ENCODE results near the gene LORICRIN. TPM values are rescaled to one million over a fixed set of nuclear protein-coding genes. Genes with fewer than 3 reads are reported as not detected.

Gene LORICRIN
- total RNA-seq, 1 experiment from 2014 or later, result not detected

GRCh38 chr1:153250166-153250565 lies 9.3 kb upstream of the LORICRIN start:
- CTCF ChIA-PET, result no interaction called here

DNA sequence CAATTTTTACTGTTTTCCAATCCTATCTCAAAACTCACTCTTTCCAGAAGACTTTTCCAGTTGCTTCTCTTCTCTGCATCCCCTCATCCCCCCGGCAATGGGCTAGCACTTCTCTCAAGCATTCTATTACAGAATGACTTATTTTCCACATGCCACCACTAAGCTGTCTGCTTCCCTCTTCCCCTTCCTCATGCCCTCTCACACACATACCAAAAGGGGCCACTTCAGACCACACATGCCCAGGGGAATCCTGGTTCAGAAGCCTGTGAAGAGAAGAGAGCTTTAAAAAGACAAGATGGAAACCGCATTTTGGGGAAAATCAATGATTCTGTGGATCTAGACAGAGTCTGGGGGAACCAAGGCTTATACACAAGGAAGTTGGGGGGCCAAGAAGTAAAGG lies 8.4 kb upstream of the LORICRIN start:
- Histone ChIP-seq H3K27me3 (ENCODE audit: control insufficient read depth, insufficient read depth, low read length) (peaks cover 2% of the 10 kb centered on the region; the same call in 1 of the 2 replicates), H3K4me3 (ENCODE audit: low read depth in 2 of 2, low read length in 2 of 2) (no peak overlapping the region), H3K9me3 (ENCODE audit: control insufficient read depth, insufficient read depth, low read depth, low read length) (no peaks in the 10 kb centered on the region), H3K36me3 (ENCODE audit: control insufficient read depth, insufficient read depth, low read length) (no peaks in the 10 kb centered on the region), H3K27ac (ENCODE audit: low read length) (no peak overlapping the region), H3K4me1 (ENCODE audit: control insufficient read depth, insufficient read depth, low read length) (no peaks in the 10 kb centered on the region)
- in situ Hi-C loops (cut with HindIII; ENCODE audit: low pct_unique_long_range_greater_than_20kb, low sequenced_read_pairs) (no loop called here), intact Hi-C loops (cut with micrococcal nuclease; ENCODE audit: unreplicated experiment) (no loop called here)
- ATAC-seq, result no peak
- CTCF ChIA-PET, result no interaction called here
- DNase-seq (ENCODE audit: low read depth, low spot score), result no peak
- TF ChIP-seq TCF7L2 (IDR thresholded peaks at IDR 0.05; ENCODE audit: low read depth, low read length), result no peak
- TF ChIP-seq, protein P1, sequence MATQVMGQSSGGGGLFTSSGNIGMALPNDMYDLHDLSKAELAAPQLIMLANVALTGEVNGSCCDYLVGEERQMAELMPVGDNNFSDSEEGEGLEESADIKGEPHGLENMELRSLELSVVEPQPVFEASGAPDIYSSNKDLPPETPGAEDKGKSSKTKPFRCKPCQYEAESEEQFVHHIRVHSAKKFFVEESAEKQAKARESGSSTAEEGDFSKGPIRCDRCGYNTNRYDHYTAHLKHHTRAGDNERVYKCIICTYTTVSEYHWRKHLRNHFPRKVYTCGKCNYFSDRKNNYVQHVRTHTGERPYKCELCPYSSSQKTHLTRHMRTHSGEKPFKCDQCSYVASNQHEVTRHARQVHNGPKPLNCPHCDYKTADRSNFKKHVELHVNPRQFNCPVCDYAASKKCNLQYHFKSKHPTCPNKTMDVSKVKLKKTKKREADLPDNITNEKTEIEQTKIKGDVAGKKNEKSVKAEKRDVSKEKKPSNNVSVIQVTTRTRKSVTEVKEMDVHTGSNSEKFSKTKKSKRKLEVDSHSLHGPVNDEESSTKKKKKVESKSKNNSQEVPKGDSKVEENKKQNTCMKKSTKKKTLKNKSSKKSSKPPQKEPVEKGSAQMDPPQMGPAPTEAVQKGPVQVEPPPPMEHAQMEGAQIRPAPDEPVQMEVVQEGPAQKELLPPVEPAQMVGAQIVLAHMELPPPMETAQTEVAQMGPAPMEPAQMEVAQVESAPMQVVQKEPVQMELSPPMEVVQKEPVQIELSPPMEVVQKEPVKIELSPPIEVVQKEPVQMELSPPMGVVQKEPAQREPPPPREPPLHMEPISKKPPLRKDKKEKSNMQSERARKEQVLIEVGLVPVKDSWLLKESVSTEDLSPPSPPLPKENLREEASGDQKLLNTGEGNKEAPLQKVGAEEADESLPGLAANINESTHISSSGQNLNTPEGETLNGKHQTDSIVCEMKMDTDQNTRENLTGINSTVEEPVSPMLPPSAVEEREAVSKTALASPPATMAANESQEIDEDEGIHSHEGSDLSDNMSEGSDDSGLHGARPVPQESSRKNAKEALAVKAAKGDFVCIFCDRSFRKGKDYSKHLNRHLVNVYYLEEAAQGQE (IDR thresholded peaks at IDR 0.05; ENCODE audit: insufficient read depth in 1 of 2, low read depth in 2 of 2, low read length in 1 of 2), result no peak
- TF ChIP-seq SIN3A (IDR thresholded peaks at IDR 0.05; ENCODE audit: borderline replicate concordance, insufficient read depth, low read depth, low read length), result no peak
- TF ChIP-seq, protein P2, sequence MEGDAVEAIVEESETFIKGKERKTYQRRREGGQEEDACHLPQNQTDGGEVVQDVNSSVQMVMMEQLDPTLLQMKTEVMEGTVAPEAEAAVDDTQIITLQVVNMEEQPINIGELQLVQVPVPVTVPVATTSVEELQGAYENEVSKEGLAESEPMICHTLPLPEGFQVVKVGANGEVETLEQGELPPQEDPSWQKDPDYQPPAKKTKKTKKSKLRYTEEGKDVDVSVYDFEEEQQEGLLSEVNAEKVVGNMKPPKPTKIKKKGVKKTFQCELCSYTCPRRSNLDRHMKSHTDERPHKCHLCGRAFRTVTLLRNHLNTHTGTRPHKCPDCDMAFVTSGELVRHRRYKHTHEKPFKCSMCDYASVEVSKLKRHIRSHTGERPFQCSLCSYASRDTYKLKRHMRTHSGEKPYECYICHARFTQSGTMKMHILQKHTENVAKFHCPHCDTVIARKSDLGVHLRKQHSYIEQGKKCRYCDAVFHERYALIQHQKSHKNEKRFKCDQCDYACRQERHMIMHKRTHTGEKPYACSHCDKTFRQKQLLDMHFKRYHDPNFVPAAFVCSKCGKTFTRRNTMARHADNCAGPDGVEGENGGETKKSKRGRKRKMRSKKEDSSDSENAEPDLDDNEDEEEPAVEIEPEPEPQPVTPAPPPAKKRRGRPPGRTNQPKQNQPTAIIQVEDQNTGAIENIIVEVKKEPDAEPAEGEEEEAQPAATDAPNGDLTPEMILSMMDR (IDR thresholded peaks at IDR 0.05), result no peak
- POLR2A ChIA-PET, result no interaction called here
- BruUV-seq (replicated peaks), result no TSS peak

More at GRCh38 chr1:153250166-153250565, 9.3 kb upstream of the LORICRIN start:
- H3K36me3 ChIP-seq (ENCODE audit: control insufficient read depth, insufficient read depth, low read length), result no peaks in the 10 kb centered on the region
- TF ChIP-seq POLR2AphosphoS5 (IDR thresholded peaks at IDR 0.05; ENCODE audit: low read depth, low read length), result no peak
- TF ChIP-seq, protein P2 (IDR thresholded peaks at IDR 0.05), result no peak
- TF ChIP-seq, protein P1 (IDR thresholded peaks at IDR 0.05; ENCODE audit: insufficient read depth in 1 of 2, low read depth in 2 of 2, low read length in 1 of 2), result no peak
- TF ChIP-seq TCF7L2 (IDR thresholded peaks at IDR 0.05; ENCODE audit: low read depth, low read length), result no peak
- TF ChIP-seq SIN3A (IDR thresholded peaks at IDR 0.05; ENCODE audit: borderline replicate concordance, insufficient read depth, low read depth, low read length), result no peak
- DNase-seq (ENCODE audit: low read depth, low spot score), result no peak
- POLR2A ChIA-PET, result no interaction called here
- intact Hi-C loops (cut with micrococcal nuclease; ENCODE audit: unreplicated experiment), result no loop called here
- in situ Hi-C loops (cut with HindIII; ENCODE audit: low pct_unique_long_range_greater_than_20kb, low sequenced_read_pairs), result no loop called here
- no TSS peak for BruUV-seq (replicated peaks)
- H3K27me3 ChIP-seq (ENCODE audit: control insufficient read depth, insufficient read depth, low read length), result peaks cover 2% of the 10 kb centered on the region; the same call in 1 of the 2 replicates
- no peak for ATAC-seq
- H3K4me3 ChIP-seq (ENCODE audit: low read depth in 2 of 2, low read length in 2 of 2), result no peak overlapping the region
- no peaks in the 10 kb centered on the region for H3K4me1 ChIP-seq (ENCODE audit: control insufficient read depth, insufficient read depth, low read length)
- no peak overlapping the region for H3K27ac ChIP-seq (ENCODE audit: low read length)
- H3K9me3 ChIP-seq (ENCODE audit: control insufficient read depth, insufficient read depth, low read depth, low read length), result no peaks in the 10 kb centered on the region

Data from Panc1 (cell line).